ENCODE results near the gene MAML3.

GRCh38 chr4:140066031-140066930 lies 87.7 kb downstream of the MAML3 start:
- TF ChIP-seq CTCF (IDR thresholded peaks at IDR 0.05) (no peak), POLR2A (IDR thresholded peaks at IDR 0.05) (no peak)

Measured in uterus (tissue), 2 donors.